ENCODE results near the gene CNPY2. TPM values are rescaled to one million over a fixed set of nuclear protein-coding genes. Genes with fewer than 3 reads are reported as not detected.
"Not testable (repeated sequence)": the region's sequence is repeated elsewhere in the genome, so short reads cannot be mapped to it uniquely, and the experiment has no call there.

Gene CNPY2
- total RNA-seq, 1 experiment from 2014 or later: 193 TPM

DNA sequence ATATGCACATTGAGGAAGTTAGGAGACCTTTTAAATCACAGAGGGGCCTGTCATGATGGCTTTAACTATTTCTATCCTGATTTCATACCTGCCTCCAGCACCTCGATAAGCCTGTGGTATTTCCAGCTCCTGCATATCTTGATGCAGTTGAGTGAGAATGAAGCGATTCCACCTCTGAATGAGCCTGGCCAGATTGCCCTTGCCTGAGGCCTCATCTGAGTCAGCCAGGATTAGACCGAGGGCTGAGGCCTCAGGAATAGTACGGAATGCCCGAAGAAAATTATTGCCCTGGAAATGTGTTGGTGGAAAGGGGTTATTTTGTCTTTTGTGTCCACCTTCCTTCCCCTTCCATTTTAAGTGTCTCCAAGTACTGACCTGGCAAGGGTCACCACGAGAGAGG, 8.4 kb upstream of the CNPY2 start:
- TF ChIP-seq, protein P1, sequence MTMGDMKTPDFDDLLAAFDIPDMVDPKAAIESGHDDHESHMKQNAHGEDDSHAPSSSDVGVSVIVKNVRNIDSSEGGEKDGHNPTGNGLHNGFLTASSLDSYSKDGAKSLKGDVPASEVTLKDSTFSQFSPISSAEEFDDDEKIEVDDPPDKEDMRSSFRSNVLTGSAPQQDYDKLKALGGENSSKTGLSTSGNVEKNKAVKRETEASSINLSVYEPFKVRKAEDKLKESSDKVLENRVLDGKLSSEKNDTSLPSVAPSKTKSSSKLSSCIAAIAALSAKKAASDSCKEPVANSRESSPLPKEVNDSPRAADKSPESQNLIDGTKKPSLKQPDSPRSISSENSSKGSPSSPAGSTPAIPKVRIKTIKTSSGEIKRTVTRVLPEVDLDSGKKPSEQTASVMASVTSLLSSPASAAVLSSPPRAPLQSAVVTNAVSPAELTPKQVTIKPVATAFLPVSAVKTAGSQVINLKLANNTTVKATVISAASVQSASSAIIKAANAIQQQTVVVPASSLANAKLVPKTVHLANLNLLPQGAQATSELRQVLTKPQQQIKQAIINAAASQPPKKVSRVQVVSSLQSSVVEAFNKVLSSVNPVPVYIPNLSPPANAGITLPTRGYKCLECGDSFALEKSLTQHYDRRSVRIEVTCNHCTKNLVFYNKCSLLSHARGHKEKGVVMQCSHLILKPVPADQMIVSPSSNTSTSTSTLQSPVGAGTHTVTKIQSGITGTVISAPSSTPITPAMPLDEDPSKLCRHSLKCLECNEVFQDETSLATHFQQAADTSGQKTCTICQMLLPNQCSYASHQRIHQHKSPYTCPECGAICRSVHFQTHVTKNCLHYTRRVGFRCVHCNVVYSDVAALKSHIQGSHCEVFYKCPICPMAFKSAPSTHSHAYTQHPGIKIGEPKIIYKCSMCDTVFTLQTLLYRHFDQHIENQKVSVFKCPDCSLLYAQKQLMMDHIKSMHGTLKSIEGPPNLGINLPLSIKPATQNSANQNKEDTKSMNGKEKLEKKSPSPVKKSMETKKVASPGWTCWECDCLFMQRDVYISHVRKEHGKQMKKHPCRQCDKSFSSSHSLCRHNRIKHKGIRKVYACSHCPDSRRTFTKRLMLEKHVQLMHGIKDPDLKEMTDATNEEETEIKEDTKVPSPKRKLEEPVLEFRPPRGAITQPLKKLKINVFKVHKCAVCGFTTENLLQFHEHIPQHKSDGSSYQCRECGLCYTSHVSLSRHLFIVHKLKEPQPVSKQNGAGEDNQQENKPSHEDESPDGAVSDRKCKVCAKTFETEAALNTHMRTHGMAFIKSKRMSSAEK (CRISPR knock-in tag; IDR thresholded peaks at IDR 0.05; ENCODE audit: borderline replicate concordance): no peak
- TF ChIP-seq SP1 (CRISPR knock-in tag; conservative IDR thresholded peaks at IDR 0.05): no peak
- TF ChIP-seq, protein P2, sequence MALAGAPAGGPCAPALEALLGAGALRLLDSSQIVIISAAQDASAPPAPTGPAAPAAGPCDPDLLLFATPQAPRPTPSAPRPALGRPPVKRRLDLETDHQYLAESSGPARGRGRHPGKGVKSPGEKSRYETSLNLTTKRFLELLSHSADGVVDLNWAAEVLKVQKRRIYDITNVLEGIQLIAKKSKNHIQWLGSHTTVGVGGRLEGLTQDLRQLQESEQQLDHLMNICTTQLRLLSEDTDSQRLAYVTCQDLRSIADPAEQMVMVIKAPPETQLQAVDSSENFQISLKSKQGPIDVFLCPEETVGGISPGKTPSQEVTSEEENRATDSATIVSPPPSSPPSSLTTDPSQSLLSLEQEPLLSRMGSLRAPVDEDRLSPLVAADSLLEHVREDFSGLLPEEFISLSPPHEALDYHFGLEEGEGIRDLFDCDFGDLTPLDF (CRISPR knock-in tag; IDR thresholded peaks at IDR 0.05): no peak
- TF ChIP-seq ZNF423 (CRISPR knock-in tag; IDR thresholded peaks at IDR 0.05): no peak
- TF ChIP-seq, protein P3, sequence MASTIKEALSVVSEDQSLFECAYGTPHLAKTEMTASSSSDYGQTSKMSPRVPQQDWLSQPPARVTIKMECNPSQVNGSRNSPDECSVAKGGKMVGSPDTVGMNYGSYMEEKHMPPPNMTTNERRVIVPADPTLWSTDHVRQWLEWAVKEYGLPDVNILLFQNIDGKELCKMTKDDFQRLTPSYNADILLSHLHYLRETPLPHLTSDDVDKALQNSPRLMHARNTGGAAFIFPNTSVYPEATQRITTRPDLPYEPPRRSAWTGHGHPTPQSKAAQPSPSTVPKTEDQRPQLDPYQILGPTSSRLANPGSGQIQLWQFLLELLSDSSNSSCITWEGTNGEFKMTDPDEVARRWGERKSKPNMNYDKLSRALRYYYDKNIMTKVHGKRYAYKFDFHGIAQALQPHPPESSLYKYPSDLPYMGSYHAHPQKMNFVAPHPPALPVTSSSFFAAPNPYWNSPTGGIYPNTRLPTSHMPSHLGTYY (CRISPR knock-in tag; IDR thresholded peaks at IDR 0.05): no peak
- no peak for TF ChIP-seq NR3C1 (CRISPR knock-in tag; conservative IDR thresholded peaks at IDR 0.05; ENCODE audit: low read depth)
- TF ChIP-seq ATF1 (CRISPR knock-in tag; IDR thresholded peaks at IDR 0.05): no peak
- TF ChIP-seq ZNF121 (CRISPR knock-in tag; IDR thresholded peaks at IDR 0.05): no peak
- TF ChIP-seq, protein P4, sequence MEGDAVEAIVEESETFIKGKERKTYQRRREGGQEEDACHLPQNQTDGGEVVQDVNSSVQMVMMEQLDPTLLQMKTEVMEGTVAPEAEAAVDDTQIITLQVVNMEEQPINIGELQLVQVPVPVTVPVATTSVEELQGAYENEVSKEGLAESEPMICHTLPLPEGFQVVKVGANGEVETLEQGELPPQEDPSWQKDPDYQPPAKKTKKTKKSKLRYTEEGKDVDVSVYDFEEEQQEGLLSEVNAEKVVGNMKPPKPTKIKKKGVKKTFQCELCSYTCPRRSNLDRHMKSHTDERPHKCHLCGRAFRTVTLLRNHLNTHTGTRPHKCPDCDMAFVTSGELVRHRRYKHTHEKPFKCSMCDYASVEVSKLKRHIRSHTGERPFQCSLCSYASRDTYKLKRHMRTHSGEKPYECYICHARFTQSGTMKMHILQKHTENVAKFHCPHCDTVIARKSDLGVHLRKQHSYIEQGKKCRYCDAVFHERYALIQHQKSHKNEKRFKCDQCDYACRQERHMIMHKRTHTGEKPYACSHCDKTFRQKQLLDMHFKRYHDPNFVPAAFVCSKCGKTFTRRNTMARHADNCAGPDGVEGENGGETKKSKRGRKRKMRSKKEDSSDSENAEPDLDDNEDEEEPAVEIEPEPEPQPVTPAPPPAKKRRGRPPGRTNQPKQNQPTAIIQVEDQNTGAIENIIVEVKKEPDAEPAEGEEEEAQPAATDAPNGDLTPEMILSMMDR (IDR thresholded peaks at IDR 0.05): no peak
- no peak for TF ChIP-seq ZBTB21 (CRISPR knock-in tag; IDR thresholded peaks at IDR 0.05; ENCODE audit: borderline replicate concordance)
- TF ChIP-seq TEAD4 (CRISPR knock-in tag; IDR thresholded peaks at IDR 0.05): no peak
- TF ChIP-seq GABPB1 (CRISPR knock-in tag; IDR thresholded peaks at IDR 0.05): no peak
- TF ChIP-seq IRF2 (CRISPR knock-in tag; IDR thresholded peaks at IDR 0.05; ENCODE audit: borderline replicate concordance, low read depth): no peak
- TF ChIP-seq, protein P5, sequence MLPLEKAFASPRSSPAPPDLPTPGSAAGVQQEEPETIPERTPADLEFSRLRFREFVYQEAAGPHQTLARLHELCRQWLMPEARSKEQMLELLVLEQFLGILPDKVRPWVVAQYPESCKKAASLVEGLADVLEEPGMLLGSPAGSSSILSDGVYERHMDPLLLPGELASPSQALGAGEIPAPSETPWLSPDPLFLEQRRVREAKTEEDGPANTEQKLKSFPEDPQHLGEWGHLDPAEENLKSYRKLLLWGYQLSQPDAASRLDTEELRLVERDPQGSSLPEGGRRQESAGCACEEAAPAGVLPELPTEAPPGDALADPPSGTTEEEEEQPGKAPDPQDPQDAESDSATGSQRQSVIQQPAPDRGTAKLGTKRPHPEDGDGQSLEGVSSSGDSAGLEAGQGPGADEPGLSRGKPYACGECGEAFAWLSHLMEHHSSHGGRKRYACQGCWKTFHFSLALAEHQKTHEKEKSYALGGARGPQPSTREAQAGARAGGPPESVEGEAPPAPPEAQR (CRISPR knock-in tag; IDR thresholded peaks at IDR 0.05): no peak
- TF ChIP-seq ZNF232 (CRISPR knock-in tag; IDR thresholded peaks at IDR 0.05): no peak
- TF ChIP-seq KAT7 (CRISPR knock-in tag; IDR thresholded peaks at IDR 0.05; ENCODE audit: borderline replicate concordance): no peak
- Mint-ChIP-seq H3K36me3 (peaks cover 46% of the 10 kb centered on the region), H3K27me3 (ENCODE audit: low read depth) (no peaks in the 10 kb centered on the region), H3K4me1 (no peaks in the 10 kb centered on the region), H3K27ac (no peak overlapping the region), H3K4me3 (no peak overlapping the region), H3K9me3 (no peaks in the 10 kb centered on the region)
- ChIA-PET POLR2A (no interaction called here), CTCF (no interaction called here)
- no peak for ATAC-seq
- no peak for DNase-seq (ENCODE audit: low spot score)

DNA sequence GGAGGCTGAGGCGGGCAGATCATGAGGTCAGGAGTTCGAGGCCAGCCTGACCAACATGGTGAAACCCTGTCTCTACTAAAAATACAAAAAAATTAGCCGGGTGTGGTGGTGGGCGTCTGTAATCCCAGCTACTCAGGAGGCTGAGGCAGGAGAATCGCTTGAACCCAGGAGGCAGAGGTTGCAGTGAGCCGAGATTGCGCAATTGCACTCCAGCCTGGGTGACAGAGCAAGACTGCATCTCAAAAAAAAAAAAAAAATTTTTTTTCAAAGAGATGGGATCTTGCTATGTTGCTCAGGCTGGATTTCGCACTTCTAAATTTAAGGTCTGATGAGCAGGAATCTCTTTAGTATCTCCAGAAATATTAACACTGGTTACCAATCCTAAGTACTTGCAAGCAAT, 5.8 kb upstream of the CNPY2 start:
- H3K27ac Mint-ChIP-seq; DNase-seq (ENCODE audit: low spot score); H3K9me3 Mint-ChIP-seq; H3K27me3 Mint-ChIP-seq (ENCODE audit: low read depth); H3K4me1 Mint-ChIP-seq; H3K4me3 Mint-ChIP-seq; ATAC-seq; CTCF ChIA-PET: not testable (repeated sequence)
- POLR2A ChIA-PET: interaction anchor here (0.6 to 1.2 kb wide), 2 partner anchors 99 to 315 kb away, joined by 3 to 4 read pairs; no protein-coding TSS in a partner anchor
- H3K36me3 Mint-ChIP-seq: peaks cover 46% of the 10 kb centered on the region

Data from WTC11 (cell line).